ENCODE results near the gene HSPA6. TPM values are rescaled to one million over a fixed set of nuclear protein-coding genes. Genes with fewer than 3 reads are reported as not detected.
"Not testable (repeated sequence)": the region's sequence is repeated elsewhere in the genome, so short reads cannot be mapped to it uniquely, and the experiment has no call there.

Gene HSPA6
- total and polyA plus RNA-seq, 4 donors: 1.1 to 19.0 (median 5.2) TPM

DNA sequence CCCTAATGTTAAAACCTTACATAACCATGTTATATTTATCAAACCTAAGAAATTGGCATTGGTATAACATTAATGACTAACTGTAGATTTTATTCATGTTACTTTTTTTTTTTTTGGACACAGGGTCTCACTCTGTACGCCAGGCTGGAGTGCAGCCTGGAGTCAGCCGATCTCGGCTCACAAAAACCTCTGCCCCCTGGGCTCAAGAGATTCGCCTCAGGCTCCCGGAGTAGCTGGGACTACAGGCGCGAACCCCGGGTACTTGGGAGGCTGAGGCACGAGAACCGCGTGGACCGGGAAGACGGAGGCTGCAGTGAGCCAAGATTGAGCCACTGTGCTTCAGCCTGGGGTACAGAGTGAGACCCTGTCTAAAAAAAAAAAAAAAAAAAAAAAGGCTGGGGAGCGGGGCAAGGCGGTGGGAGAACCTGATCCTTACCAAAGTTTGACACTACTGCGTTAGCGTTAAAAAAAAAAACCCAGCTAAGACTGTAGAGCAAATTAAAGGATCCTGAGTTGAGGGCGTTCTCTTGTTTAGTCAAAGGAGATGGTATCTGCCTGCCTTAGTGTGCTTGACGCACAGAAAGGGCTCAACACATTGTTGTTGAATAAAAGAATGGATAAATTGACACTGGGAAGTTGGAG lies 5.2 kb downstream of the HSPA6 start:
- H3K4me1 ChIP-seq (ENCODE audit: control insufficient read depth in 1 of 2, insufficient read depth in 2 of 2, low read length in 2 of 2); H3K27me3 ChIP-seq (ENCODE audit: control insufficient read depth in 1 of 2, insufficient read depth in 2 of 2, low read length in 1 of 2); H3K9me3 ChIP-seq (ENCODE audit: control insufficient read depth, low read length); H3K27ac ChIP-seq (ENCODE audit: low read depth in 1 of 2, low read length in 2 of 2); H3K36me3 ChIP-seq (ENCODE audit: control insufficient read depth in 1 of 2, insufficient read depth in 2 of 2, low read length in 1 of 2); DNase-seq; ATAC-seq (ENCODE audit: low FRiP score): not testable (repeated sequence)
- intact Hi-C loops (cut with DNase I): loop anchor here in 1 of 2 donors (10.0 kb wide), 1 partner anchor 85 kb away; no protein-coding TSS in a partner anchor
- WGBS, 2 donors: 16 to 24% methylated on average over 19 of the region's 19 CpGs
- peak overlapping the region in 1 of 2 donors; percentile 8 for H3K4me3 ChIP-seq (ENCODE audit: low read length in 2 of 2)

DNA sequence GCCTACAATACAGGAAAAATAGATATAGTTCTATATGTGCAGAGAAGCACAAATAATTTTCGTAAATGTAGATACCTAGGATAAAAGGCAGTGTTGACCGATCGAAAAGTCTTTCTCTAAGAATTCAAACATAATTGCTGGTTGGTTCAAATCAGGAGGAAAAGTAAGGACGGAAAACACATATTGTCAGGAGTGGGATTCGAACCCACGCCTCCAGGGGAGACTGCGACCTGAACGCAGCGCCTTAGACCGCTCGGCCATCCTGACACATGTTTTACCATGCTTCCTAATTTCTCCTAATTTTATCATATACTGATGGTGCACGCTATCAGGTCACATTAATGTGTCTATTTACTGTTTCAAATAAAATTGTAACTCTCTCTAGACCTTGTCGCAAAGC lies 5.8 kb downstream of the HSPA6 start:
- H3K27ac ChIP-seq (ENCODE audit: low read depth in 1 of 2, low read length in 2 of 2); H3K27me3 ChIP-seq (ENCODE audit: control insufficient read depth in 1 of 2, insufficient read depth in 2 of 2, low read length in 1 of 2); H3K9me3 ChIP-seq (ENCODE audit: control insufficient read depth, low read length); H3K36me3 ChIP-seq (ENCODE audit: control insufficient read depth in 1 of 2, insufficient read depth in 2 of 2, low read length in 1 of 2); H3K4me1 ChIP-seq (ENCODE audit: control insufficient read depth in 1 of 2, insufficient read depth in 2 of 2, low read length in 2 of 2): not testable (repeated sequence)
- intact Hi-C loops (cut with DNase I): loop anchor here in 1 of 2 donors (10.0 kb wide), 1 partner anchor 85 kb away; no protein-coding TSS in a partner anchor
- DNase-seq (peak; percentile 72 to 85), ATAC-seq (ENCODE audit: low FRiP score) (peak; percentile 91)
- H3K4me3 ChIP-seq (ENCODE audit: low read length in 2 of 2): peak overlapping the region in 1 of 2 donors; percentile 96
- 0 to 1% methylated on average over 12 to 13 of the region's 13 CpGs for WGBS, 2 donors

DNA sequence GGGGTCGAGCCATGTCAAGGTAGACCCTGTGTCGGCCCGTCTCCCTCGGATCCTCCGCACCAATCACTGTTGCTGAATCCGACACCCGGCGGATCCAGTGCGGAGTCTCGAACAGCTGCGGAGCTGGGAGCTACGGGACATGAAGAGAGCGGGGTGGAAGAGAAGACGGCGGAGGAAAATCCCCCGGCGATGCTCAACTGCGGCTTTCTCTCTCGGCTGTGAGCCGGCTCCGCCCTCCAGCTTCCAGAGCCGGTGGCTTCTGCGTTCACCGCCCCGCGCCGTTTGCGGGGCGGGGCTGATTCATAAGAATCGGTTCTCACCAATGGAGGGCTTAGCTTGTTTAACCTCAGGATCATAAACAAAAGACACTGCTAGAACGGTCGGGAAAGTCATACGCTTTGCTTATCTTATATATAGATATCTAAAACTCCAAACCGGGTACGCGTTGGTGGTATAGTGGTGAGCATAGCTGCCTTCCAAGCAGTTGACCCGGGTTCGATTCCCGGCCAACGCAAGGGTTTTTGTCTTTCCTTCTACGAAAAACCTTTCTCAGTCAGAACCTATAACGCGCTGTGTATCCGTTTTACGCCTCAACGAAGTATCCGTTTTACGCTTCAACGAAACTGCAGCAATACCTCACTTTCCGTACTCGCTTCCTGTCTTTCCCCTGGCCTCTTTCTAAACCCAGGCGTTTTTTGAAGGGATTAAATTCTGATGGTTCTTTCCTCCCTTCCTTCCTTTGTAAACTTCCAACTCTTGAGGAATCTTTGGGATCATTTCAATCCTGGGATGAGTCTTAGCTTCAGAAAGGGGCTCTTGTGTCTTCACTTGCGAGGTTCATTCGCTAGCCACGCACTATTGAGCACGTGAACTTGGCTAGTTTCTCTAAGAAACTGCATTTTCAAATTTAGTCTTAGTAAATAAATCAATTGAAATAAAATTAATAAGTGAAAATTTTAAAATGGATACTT lies 6.6 kb downstream of the HSPA6 start:
- ATAC-seq (ENCODE audit: low FRiP score): peak; percentile 93
- 1 to 3% methylated on average over 51 to 54 of the region's 56 CpGs for WGBS, 2 donors
- peak overlapping the region; percentile 44 to 96 for H3K4me3 ChIP-seq (ENCODE audit: low read length in 2 of 2)
- intact Hi-C loops (cut with DNase I): loop anchor here in 1 of 2 donors (10.0 kb wide), 1 partner anchor 84 kb away; no protein-coding TSS in a partner anchor
- peak; percentile 89 to 92 for DNase-seq
- peak overlapping the region; percentile 28 to 85 for H3K27ac ChIP-seq (ENCODE audit: low read depth in 1 of 2, low read length in 2 of 2)
- H3K36me3 ChIP-seq (ENCODE audit: control insufficient read depth in 1 of 2, insufficient read depth in 2 of 2, low read length in 1 of 2); H3K27me3 ChIP-seq (ENCODE audit: control insufficient read depth in 1 of 2, insufficient read depth in 2 of 2, low read length in 1 of 2); H3K9me3 ChIP-seq (ENCODE audit: control insufficient read depth, low read length); H3K4me1 ChIP-seq (ENCODE audit: control insufficient read depth in 1 of 2, insufficient read depth in 2 of 2, low read length in 2 of 2): not testable (repeated sequence)

DNA sequence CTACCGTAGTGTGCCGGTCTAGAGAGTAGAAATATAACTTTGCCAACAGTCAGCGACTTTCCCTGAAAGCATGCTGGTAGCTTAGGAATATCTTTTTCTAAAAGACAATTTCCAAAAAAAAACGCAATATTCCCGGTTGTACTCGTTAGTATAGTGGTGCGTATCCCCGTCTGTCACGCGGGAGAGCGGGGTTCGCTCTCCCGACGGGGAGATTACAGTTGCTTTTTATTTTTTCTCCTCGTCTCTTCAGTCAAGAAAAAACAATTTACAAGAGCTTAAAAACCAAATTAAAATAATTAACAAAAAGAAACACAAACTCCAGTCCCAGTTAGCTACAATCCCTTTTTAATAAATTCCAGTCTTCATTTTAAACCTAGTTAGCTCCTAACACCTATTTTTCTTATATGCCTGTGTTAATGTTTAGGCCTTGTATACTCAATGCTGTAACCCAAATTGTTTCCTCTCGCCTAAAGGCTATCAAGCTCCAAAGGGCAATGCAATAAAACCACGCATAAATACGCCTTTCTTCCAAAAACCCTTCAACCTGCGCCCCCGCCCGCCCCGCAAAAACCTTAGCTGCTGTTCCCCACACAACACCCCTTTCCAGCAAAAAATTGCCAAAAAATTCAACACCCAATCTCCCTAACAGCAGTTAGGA lies 7.8 kb downstream of the HSPA6 start:
- intact Hi-C loops (cut with DNase I): loop anchor here in 1 of 2 donors (10.0 kb wide), 1 partner anchor 83 kb away; no protein-coding TSS in a partner anchor
- H3K27ac ChIP-seq (ENCODE audit: low read depth in 1 of 2, low read length in 2 of 2): peak overlapping the region in 1 of 2 donors; percentile 19
- no peaks in the 10 kb centered on the region for H3K27me3 ChIP-seq (ENCODE audit: control insufficient read depth in 1 of 2, insufficient read depth in 2 of 2, low read length in 1 of 2)
- DNase-seq: no peak
- no peaks in the 10 kb centered on the region for H3K9me3 ChIP-seq (ENCODE audit: control insufficient read depth, low read length)
- H3K4me1 ChIP-seq (ENCODE audit: control insufficient read depth in 1 of 2, insufficient read depth in 2 of 2, low read length in 2 of 2): no peaks in the 10 kb centered on the region
- H3K4me3 ChIP-seq (ENCODE audit: low read length in 2 of 2): no peak overlapping the region
- no peak for ATAC-seq (ENCODE audit: low FRiP score)
- H3K36me3 ChIP-seq (ENCODE audit: control insufficient read depth in 1 of 2, insufficient read depth in 2 of 2, low read length in 1 of 2): no peaks in the 10 kb centered on the region
- 77 to 81% methylated on average over 22 of the region's 22 CpGs for WGBS, 2 donors

DNA sequence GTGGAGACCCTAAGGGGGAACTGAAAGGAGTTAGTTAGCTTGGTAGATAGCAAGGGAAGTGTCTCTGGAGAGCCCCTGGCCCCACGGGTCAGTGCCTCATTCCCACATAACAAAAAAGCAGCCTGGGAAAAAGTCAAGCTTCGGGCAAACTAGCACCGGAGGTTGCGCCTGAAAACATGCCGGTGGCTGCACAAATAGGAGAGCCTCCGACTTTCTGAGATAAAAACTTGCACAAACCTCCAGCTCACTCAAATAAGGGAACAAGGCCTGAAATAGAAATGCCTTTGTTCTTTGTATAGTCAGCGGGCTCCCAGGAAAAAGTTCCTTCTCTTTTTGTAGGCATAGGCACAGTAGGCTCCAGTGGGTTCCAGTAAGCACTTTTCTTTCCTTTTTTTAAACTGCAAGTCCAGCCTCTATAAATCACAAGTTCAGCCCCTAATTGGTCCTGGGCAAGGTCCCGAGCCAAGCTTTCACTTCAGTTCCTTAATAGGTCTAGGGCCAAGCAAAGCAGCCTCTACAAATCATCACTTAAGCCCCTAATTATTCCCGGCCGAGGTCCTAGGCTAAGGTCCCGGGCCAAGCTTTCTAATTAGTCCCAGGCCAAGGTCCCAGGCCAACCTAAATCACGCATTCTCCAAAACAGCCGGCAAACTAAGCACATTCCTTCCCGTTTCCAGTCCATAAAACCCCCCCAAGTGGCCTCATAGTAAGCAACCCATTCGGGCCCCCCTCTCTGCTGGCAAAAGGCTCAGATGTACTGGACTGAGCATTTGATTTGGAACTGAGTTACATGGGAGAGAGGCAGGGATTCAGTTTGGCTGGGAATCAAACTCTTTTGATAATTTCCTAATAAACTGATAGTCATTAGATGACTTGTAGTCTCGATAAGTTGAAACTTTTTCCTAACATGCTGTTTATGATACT lies 8.6 kb downstream of the HSPA6 start:
- peak in 1 of 2 donors; percentile 81 for DNase-seq
- peak overlapping the region; percentile 48 to 79 for H3K27ac ChIP-seq (ENCODE audit: low read depth in 1 of 2, low read length in 2 of 2)
- WGBS, 2 donors: 11 to 12% methylated on average over 15 to 16 of the region's 16 CpGs
- ATAC-seq (ENCODE audit: low FRiP score): peak; percentile 31
- not testable (repeated sequence) for H3K4me3 ChIP-seq (ENCODE audit: low read length in 2 of 2); H3K9me3 ChIP-seq (ENCODE audit: control insufficient read depth, low read length); H3K4me1 ChIP-seq (ENCODE audit: control insufficient read depth in 1 of 2, insufficient read depth in 2 of 2, low read length in 2 of 2); H3K27me3 ChIP-seq (ENCODE audit: control insufficient read depth in 1 of 2, insufficient read depth in 2 of 2, low read length in 1 of 2); H3K36me3 ChIP-seq (ENCODE audit: control insufficient read depth in 1 of 2, insufficient read depth in 2 of 2, low read length in 1 of 2)
- intact Hi-C loops (cut with DNase I): loop anchor here in 1 of 2 donors (10.0 kb wide), 1 partner anchor 82 kb away; no protein-coding TSS in a partner anchor

DNA sequence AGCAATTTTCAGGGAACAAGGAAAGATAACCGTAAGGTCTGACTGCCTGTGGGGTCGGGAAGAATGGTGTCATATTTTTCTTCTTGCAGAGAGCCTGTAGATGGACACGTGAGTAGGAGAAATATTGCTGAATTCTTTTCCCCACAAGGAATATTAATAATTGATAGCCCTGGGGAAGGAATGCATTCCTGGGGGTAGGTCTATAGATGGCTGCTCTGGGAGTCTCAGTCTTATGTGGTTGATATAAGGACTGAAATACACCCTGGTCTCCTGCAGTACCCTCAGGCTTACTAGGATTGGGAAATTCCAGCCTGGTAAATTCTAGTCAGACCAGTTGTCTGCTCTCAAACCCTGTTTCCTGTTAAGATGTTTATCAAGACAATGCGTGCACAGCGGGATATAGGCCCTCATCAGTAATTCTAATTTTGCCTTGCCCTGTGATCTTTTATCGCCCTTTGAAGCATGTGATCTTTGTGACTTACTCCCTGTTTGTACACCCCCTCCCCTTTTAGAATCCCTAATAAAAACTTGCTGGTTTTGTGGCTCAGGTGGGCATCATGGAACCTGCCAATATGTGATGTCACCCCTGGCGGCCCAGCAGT lies 12.8 kb downstream of the HSPA6 start:
- not testable (repeated sequence) for H3K4me1 ChIP-seq (ENCODE audit: control insufficient read depth in 1 of 2, insufficient read depth in 2 of 2, low read length in 2 of 2); H3K36me3 ChIP-seq (ENCODE audit: control insufficient read depth in 1 of 2, insufficient read depth in 2 of 2, low read length in 1 of 2); H3K9me3 ChIP-seq (ENCODE audit: control insufficient read depth, low read length); H3K27ac ChIP-seq (ENCODE audit: low read depth in 1 of 2, low read length in 2 of 2); ATAC-seq (ENCODE audit: low FRiP score); DNase-seq; H3K4me3 ChIP-seq (ENCODE audit: low read length in 2 of 2); H3K27me3 ChIP-seq (ENCODE audit: control insufficient read depth in 1 of 2, insufficient read depth in 2 of 2, low read length in 1 of 2)
- intact Hi-C loops (cut with DNase I): loop anchor here in 1 of 2 donors (10.0 kb wide), 1 partner anchor 78 kb away; no protein-coding TSS in a partner anchor
- WGBS, 2 donors: 85% methylated on average over 7 of the region's 7 CpGs

DNA sequence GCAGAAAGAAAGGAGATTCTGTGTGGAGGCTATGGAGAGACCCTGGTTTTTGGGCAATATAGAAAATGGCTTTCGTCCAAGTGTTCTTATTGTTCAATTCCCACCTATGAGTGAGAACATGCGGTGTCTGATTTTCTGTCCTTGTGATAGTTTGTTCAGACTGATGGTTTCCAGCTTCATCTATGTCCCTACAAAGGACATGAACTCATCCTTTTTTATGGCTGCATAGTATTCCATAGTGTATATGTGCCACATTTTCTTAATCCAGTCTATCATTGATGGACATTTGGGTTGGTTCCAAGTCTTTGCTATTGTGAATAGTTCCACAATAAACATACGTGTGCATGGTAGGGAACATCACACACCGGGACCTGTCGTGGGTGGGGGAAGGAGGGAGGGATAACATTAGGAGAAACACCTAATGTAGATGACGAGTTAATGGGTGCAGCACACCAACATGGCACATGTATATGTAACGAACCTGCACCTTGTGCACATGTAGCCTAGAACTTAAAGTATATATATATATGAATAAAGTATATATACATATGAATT lies 14.7 kb downstream of the HSPA6 start:
- WGBS, 2 donors: 91 to 92% methylated on average over 7 of the region's 7 CpGs
- intact Hi-C loops (cut with DNase I): loop anchor here in 1 of 2 donors (10.0 kb wide), 1 partner anchor 76 kb away; no protein-coding TSS in a partner anchor
- not testable (repeated sequence) for H3K27me3 ChIP-seq (ENCODE audit: control insufficient read depth in 1 of 2, insufficient read depth in 2 of 2, low read length in 1 of 2); ATAC-seq (ENCODE audit: low FRiP score); DNase-seq; H3K9me3 ChIP-seq (ENCODE audit: control insufficient read depth, low read length); H3K36me3 ChIP-seq (ENCODE audit: control insufficient read depth in 1 of 2, insufficient read depth in 2 of 2, low read length in 1 of 2); H3K4me3 ChIP-seq (ENCODE audit: low read length in 2 of 2); H3K27ac ChIP-seq (ENCODE audit: low read depth in 1 of 2, low read length in 2 of 2); H3K4me1 ChIP-seq (ENCODE audit: control insufficient read depth in 1 of 2, insufficient read depth in 2 of 2, low read length in 2 of 2)
